Dendritic cell treated with granulocyte-macrophage colony-stimulating factor and Interleukin-4, amounts not matched to agents 40 ng/mL and 50 ng/mL, for 4 days (primary cell): ENCODE measurements around the gene UGT1A9.

Source experiments
- H3K27ac Mint-ChIP-seq: one replicate; pipeline ENCODE4 v1.8.0; 2022; ENCODE audit warnings: mild to moderate bottlenecking, mixed read lengths
- H3K27me3 Mint-ChIP-seq: one replicate; pipeline ENCODE4 v1.8.0; 2022; ENCODE audit warnings: mild to moderate bottlenecking, mixed read lengths
- H3K36me3 Mint-ChIP-seq: one replicate; pipeline ENCODE4 v1.8.0; 2022; ENCODE audit warnings: low read depth, mixed read lengths
- H3K4me1 Mint-ChIP-seq: one replicate; pipeline ENCODE4 v1.8.0; 2022; ENCODE audit warnings: low read depth, mixed read lengths
- H3K4me3 Mint-ChIP-seq: one replicate; pipeline ENCODE4 v1.8.0; 2022; ENCODE audit warnings: mild to moderate bottlenecking, moderate library complexity, mixed read lengths
- H3K9me3 Mint-ChIP-seq: one replicate; pipeline ENCODE4 v1.8.0; 2022; ENCODE audit warnings: mixed read lengths
- intact Hi-C: fragments of 100-400 bp; cut with micrococcal nuclease; formaldehyde crosslinking; loops from one replicate; pipeline ENCODE4 v1.15.0; 2022

UGT1A9 gene

DNA sequence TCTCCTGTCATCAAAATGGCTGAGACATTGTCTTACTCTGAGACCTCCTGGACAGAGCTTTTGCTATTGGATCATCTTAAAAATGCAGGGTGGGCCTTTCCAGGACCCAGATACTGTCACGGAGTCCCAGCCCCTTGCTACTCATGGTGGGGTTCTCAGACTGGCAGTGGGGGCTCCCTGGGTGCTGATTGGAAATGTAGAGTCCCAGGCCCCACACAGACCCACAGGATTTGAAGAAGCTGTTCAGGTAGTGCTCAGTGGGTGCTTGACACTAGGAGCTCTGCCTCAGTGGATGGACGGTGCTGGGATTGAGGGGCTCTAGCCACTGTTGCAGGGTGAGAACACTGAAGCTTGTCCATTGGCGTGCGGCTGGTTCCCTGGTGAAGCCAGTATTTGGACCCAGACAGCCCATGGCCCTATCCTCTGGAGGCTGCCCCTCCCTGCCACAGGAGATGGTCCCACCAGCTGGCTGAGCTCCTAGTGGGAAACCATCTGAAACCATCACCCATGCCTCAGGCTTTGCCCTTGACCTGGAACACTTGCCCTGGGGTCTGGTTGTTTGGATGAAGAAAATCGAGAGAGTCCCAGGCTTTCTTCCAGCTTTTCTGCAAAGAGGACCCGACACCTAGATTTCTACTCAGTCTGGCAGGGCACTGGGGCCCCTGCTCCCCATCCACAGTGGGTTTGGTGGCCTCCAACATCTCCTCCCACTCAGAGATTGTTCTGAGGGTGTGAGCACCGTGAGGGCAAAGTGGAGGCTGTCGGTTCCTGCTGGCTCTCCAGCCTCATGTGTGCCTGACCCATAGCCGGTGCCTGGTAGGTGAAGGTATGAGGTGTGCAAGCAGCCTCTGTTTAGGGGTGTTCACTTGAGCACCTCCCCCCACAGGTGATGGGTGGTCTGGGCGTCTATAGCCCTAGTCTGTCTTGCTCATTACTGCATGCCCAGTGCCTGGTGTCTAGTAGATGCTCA is 136.6 kb downstream of the UGT1A9 start:
- Mint-ChIP-seq H3K9me3 (no peaks in the 10 kb centered on the region), H3K27ac (no peak overlapping the region), H3K27me3 (peaks cover 3% of the 10 kb centered on the region), H3K36me3 (no peaks in the 10 kb centered on the region), H3K4me1 (no peaks in the 10 kb centered on the region), H3K4me3 (no peak overlapping the region)
- intact Hi-C loops = no loop called here

DNA sequence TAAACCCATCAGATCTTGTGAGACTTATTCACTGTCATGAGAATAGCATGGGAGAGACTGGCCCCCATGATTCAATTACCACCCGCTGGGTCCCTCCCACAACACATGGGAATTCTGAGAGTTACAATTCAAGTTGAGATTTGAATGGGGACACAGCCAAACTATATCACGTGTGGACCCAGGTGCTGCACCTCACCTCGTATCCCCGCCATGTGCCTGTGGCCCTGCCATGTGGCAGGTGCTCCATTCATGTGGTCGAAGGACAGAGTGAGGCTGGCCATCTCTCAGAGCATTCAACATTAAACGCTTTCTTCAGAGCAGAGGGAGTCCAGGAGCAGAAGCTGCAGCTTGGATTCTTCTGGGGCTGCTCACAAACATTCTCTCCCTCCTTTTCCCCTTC is 138.7 kb downstream of the UGT1A9 start:
- Mint-ChIP-seq H3K36me3 (no peaks in the 10 kb centered on the region), H3K4me3 (no peak overlapping the region), H3K9me3 (no peaks in the 10 kb centered on the region), H3K27ac (no peak overlapping the region), H3K4me1 (no peaks in the 10 kb centered on the region), H3K27me3 (peaks cover 3% of the 10 kb centered on the region)
- intact Hi-C loops = no loop called here

DNA sequence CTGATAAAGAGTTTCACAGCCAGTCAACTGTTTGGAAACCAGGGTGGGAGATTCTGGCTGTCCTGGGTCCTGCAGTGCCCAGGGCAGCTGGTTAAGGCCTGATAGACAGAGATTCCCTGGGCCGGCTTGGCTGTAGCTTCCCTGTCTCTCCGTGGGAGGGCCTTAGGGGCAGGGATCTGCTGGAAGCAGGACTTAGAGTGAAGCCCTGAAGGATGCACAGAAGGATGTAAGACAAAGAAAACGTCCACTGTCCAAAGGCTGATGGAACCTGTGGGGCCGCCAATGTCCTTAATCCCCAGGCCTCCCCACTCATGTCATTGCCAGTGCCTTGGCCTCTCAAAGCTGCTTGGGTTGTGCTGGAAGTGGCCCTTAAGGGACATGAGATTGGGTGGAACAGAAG is 139.4 kb downstream of the UGT1A9 start:
- no peak overlapping the region for H3K4me3 Mint-ChIP-seq
- H3K36me3 Mint-ChIP-seq = no peaks in the 10 kb centered on the region
- no peaks in the 10 kb centered on the region for H3K9me3 Mint-ChIP-seq
- intact Hi-C loops = no loop called here
- peaks cover 3% of the 10 kb centered on the region for H3K27me3 Mint-ChIP-seq
- no peaks in the 10 kb centered on the region for H3K4me1 Mint-ChIP-seq
- H3K27ac Mint-ChIP-seq = no peak overlapping the region

DNA sequence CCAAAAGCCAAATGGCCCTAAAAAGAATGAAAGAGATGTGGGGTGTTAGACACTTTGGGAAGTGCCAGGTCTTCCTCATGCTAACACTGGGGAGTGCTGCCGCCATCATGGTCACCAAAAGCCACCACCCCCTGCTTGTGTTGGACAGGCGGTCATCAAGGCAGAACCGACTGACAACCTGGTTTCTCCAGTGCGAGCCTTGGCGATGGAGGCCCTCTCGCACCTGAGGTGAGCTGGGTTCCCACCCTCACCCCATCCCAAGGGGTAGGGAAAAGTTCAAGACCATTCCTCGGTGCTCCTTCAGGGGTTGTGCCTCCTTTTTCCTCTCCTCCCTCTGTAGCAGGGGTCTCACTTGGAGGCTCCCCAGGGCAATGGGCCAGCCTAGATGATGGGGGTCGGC is 140.0 kb downstream of the UGT1A9 start:
- peaks cover 3% of the 10 kb centered on the region for H3K27me3 Mint-ChIP-seq
- no peaks in the 10 kb centered on the region for H3K4me1 Mint-ChIP-seq
- no peaks in the 10 kb centered on the region for H3K9me3 Mint-ChIP-seq
- intact Hi-C loops = no loop called here
- no peak overlapping the region for H3K4me3 Mint-ChIP-seq
- no peaks in the 10 kb centered on the region for H3K36me3 Mint-ChIP-seq
- H3K27ac Mint-ChIP-seq = no peak overlapping the region

DNA sequence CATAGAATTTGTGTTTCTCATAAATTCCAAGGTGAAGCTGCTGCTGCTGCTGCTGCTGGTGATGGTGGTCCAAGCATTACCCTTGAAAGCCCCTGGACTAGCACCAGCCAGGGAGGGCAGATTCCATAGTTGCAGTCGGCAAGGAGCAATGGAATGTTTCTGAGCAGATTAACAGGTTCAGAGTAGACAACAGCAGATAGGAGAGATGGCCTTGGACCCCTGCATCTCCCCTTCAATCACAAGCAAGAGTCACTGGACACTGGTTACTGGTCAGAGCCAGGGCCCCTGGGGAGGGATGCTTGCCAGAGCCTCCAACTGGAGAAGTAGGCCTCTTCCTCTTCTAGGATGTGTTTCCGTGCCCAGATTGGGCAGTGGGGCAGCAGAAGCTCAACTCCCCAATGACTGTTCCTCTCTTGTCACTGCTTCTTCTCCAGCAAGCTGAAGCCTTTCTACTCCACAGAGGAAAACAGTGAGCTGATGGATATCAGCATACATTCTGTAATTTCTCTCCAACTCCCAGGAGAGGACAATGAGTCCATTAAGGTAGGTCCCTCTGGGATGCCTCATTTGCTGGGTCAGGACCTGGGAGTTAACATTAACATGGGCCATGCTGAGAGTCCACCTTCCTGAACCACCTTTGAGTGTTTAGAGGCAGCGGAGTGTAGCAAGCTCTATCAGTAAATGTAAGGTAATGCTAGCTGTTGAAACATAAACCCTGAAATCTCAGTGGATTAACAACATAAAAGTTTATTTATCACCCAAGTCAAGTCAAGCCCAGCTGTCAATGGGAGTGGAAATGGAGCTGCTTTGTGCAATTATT is 141.7 kb downstream of the UGT1A9 start:
- Mint-ChIP-seq H3K36me3 (no peaks in the 10 kb centered on the region), H3K27ac (no peak overlapping the region), H3K9me3 (no peaks in the 10 kb centered on the region), H3K4me1 (no peaks in the 10 kb centered on the region), H3K4me3 (no peak overlapping the region), H3K27me3 (peaks cover 3% of the 10 kb centered on the region)
- intact Hi-C loops = no loop called here

DNA sequence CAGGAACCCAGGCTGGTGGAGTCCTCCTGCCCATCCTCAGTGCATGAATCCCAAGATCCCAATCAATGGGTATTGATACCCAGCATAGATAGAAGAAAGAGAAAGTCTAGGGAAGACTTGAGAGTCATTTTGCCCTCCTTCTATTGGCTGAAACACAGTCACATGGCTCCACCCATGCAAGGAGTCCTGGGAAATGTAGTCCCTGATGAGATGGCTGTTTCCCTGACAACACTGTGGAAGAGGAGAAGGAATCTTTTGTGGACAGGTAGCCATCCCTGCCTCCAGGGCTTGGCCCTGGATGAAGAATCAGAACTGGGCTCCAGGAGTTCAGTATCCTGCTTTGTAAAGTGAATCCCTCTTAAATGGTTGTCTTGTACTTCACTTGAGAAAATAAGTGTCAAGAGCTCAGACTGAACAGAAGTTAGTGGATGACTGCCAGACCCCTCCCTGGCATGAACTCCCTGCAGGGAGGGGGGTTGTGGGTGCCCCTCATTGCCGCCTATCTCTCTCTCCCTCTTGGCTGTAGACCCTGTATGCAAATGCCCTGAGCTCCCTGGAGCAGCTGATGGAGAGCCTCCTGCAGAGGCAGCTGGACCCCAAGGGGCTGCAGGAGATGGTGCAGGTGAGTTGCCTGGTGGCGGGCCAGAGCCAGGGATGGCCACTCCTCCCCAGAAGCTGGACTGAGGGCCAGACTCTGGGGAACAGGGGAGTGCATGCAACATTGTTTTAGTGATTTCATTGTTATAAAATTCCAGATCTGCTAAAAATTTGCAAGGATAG is 142.5 kb downstream of the UGT1A9 start:
- Mint-ChIP-seq H3K36me3 (no peaks in the 10 kb centered on the region), H3K4me3 (no peak overlapping the region), H3K27me3 (peaks cover 3% of the 10 kb centered on the region), H3K9me3 (no peaks in the 10 kb centered on the region), H3K27ac (no peak overlapping the region), H3K4me1 (no peaks in the 10 kb centered on the region)
- intact Hi-C loops = no loop called here

DNA sequence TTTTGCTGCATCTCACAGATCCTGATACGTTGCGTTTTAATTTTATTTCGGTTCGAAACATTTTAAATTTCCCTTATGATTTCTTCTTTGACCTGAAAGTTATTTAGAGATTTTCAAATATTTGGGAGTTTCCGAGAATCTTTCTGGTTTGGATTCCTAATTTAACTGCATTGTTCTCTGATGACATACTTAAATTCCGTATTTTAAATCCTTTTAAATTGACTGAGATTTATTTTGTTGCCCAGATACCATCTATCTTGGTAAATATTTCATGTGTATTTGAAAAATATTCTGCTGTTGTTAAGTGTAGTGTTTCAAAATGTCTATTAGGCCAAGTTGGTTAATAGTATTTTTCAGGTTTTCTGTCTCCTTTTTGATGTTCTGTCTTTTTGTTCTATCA is 144.2 kb downstream of the UGT1A9 start:
- no peaks in the 10 kb centered on the region for H3K9me3 Mint-ChIP-seq
- peaks cover 3% of the 10 kb centered on the region for H3K27me3 Mint-ChIP-seq
- H3K27ac Mint-ChIP-seq = no peak overlapping the region
- intact Hi-C loops = no loop called here
- no peak overlapping the region for H3K4me3 Mint-ChIP-seq
- H3K36me3 Mint-ChIP-seq = no peaks in the 10 kb centered on the region
- no peaks in the 10 kb centered on the region for H3K4me1 Mint-ChIP-seq

DNA sequence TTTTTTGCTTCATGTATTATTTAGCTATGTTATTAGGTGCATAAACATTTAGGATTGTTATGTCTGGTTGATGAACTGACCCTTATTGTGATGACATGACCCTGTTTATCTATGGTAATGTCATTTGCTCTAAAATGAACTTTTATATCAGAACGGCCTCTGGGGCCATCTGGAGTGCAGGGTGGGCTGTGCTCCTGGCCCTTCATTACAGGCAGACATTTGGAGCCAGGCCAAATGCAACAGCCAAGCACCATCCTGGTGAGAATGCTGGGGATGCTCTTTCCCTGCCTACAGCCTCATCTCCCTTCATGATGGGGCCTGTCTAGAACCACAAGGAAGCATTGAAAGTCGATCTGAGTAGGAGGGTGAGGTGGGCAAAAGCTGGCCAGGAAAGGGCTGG is 144.6 kb downstream of the UGT1A9 start:
- H3K9me3 Mint-ChIP-seq = no peaks in the 10 kb centered on the region
- H3K27me3 Mint-ChIP-seq = peaks cover 3% of the 10 kb centered on the region
- no peaks in the 10 kb centered on the region for H3K4me1 Mint-ChIP-seq
- H3K27ac Mint-ChIP-seq = no peak overlapping the region
- intact Hi-C loops = no loop called here
- H3K36me3 Mint-ChIP-seq = no peaks in the 10 kb centered on the region
- H3K4me3 Mint-ChIP-seq = no peak overlapping the region

DNA sequence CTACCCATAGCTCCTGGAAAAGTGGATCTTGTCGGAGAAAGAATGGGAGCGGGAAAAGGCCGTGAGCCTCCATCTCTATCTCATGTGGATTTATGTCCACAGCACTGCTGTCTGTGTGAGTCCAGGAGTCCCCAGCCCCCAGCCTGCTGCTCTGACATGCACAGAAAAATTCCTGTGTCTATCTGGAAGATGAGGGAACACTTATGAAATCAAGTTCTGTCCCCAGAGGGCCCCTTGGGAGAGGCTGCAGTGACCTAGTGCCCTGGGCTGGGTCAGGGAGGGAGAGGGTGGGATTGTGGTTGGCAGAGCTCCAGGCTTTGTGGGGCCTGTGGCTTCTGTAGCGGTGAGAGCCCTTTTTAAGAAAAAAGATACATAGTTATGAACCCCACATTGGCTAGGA is 145.1 kb downstream of the UGT1A9 start:
- Mint-ChIP-seq H3K27me3 (peaks cover 3% of the 10 kb centered on the region), H3K36me3 (no peaks in the 10 kb centered on the region), H3K4me1 (no peaks in the 10 kb centered on the region), H3K9me3 (no peaks in the 10 kb centered on the region), H3K27ac (no peak overlapping the region), H3K4me3 (no peak overlapping the region)
- intact Hi-C loops = no loop called here

DNA sequence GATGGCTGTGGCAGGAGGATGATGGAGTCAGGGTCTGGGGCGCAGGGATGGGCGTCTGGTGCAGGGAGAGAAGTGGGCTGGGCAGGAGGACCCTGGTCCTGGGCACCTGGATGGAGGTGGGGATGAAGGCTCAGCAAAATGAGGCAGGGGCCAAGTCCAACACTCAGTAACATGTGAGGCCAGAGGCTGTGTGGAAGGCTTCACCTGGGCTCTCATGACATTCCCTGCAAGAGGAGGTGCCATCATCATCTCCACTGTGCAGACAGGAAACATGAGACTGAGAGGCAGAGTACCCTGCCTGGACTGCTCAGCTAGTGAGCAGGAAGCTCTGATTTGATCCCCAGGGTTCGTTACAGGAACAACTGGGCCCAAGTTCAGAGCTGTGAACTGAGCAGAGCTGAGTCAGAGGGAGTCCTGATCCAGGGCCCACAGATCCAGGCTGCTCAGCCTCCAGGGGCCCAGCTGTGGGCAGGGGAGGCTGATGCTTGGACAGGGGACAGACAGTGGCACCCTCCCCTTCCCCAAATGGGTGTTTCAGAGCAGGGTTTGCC is 145.7 kb downstream of the UGT1A9 start:
- Mint-ChIP-seq H3K27ac (no peak overlapping the region), H3K4me3 (no peak overlapping the region), H3K27me3 (peaks cover 3% of the 10 kb centered on the region), H3K9me3 (no peaks in the 10 kb centered on the region), H3K36me3 (no peaks in the 10 kb centered on the region), H3K4me1 (no peaks in the 10 kb centered on the region)
- intact Hi-C loops = no loop called here

DNA sequence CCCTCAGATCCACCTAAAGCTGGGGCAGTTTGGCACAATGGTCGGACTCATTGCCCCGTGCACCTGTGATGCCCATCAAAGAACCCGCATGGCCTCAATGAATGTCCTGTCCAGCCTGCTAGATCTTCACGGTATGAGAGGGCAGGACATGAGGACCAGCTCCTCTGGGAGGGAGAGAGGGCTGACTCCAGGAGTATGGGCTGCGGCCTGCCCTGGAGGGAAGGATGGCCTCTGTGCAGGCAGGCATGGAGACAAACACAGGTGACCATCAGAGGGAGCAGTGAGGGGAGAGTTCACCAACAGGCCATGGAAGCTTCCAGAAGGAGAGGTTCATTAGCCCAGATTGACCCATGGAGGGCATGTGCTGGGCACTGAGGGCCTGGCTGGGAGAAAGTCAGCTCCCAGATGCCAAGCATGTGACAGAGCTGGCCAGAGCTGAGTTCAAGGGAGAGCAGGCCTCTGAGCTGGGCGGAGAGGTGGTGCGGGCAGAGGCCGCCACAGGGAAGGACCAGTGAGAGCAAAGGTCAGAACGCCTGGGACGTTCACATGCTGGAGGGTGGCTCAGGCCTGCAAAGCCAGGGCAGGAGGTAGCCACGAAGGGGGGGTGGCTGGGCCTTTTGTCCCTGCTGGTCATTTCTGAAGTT is 146.4 kb downstream of the UGT1A9 start:
- Mint-ChIP-seq H3K36me3 (no peaks in the 10 kb centered on the region), H3K27ac (no peak overlapping the region), H3K4me1 (peaks cover 3% of the 10 kb centered on the region), H3K27me3 (peaks cover 3% of the 10 kb centered on the region), H3K4me3 (no peak overlapping the region), H3K9me3 (no peaks in the 10 kb centered on the region)
- intact Hi-C loops = no loop called here

DNA sequence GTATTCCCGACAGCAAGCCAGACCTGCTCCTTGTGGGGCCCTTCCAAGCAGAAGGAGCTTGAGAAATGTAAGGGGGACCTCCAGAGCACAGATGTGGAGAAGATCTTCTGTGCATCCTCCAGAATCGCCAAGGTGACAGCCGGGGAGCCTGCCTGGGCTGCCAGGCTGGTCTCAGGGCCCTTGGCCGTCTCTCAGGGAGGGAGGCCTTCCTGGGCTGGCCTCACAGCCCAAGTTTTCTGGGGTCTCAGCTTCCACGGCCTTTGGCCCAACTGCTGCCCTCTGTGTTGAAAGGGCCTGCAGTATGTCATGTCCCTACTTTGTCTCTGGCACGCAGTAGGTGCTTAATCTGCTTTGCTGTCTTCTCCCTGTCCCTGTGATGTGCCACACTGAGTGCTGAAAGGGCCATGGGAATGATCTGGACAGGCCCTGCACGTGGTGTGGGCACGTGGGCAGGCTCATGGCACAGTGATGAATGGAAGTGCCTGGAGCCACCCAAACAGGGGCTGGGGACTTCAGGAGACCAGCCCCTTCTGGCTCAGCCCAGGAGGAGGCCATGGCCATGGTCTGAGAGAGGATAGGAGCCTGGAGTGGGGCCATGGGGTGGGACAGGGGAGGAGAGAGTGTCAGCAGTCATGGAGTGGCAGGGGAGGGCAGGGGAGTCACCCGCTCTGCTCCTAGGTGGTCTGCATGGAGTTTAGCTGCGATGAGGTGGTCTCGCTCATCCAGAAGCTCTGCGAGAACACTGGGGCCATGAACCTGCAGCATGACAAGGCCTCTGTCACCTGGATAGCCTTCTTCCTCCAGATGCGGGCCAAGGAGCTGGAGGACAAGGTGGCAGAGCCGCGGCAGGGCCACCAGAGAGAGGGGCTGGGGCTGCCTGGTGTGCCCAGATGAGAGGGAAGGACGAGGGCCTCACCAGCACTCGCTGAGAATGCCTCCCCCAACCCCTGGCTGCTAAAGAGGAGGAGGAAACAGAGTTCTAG is 147.2 kb downstream of the UGT1A9 start:
- Mint-ChIP-seq H3K27ac (no peak overlapping the region), H3K4me1 (peaks cover 8% of the 10 kb centered on the region), H3K27me3 (peaks cover under 1% of the 10 kb centered on the region), H3K36me3 (no peaks in the 10 kb centered on the region), H3K4me3 (no peak overlapping the region), H3K9me3 (no peaks in the 10 kb centered on the region)
- intact Hi-C loops = no loop called here
